K562 (cell line): ENCODE data around the gene HOXB13.

ENCODE experiments used
- ARHGAP35 ChIP-seq: fragments of 450-650 bp; IDR thresholded peaks from 2 replicates; pipeline ENCODE4 v1.6.1; 2018; ENCODE audit not compliant: partially characterized antibody
- ELF4 ChIP-seq: fragments of 450-650 bp; formaldehyde crosslinking; IDR thresholded peaks from 2 replicates; pipeline ENCODE4 v1.4.0; 2022; ENCODE audit warnings: missing genetic modification characterization
- GATAD2B ChIP-seq: fragments of 450-650 bp; IDR thresholded peaks from 2 replicates; pipeline ENCODE4 v1.6.1; 2017; ENCODE audit warnings: mild to moderate bottlenecking, borderline replicate concordance
- L3MBTL2 ChIP-seq: fragments of 450-650 bp; IDR thresholded peaks from 2 replicates; pipeline ENCODE4 v1.6.1; 2016; ENCODE audit warnings: mild to moderate bottlenecking, moderate library complexity
- MBD2 ChIP-seq: sonication (generic); IDR thresholded peaks from 2 replicates; pipeline ENCODE4 v1.6.1; 2016; ENCODE audit warnings: low read depth, borderline replicate concordance
- MTA1 ChIP-seq: fragments of 450-650 bp; IDR thresholded peaks from 2 replicates; pipeline ENCODE4 v1.6.1; 2017; ENCODE audit warnings: borderline replicate concordance
- MYC ChIP-seq, 2 experiments: fragments of 250-450 bp in 1 of 2; sonication (Bioruptor Pico) in 1 of 2; IDR thresholded peaks; 2 replicates each; pipeline versions ENCODE4 v1.5.1 to v1.6.1; 2012 to 2021; ENCODE audit warnings: low read depth in 2 of 2, borderline replicate concordance in 1 of 2, improper control_type of control experiment in 1 of 2, low read length in 1 of 2, mild to moderate bottlenecking in 1 of 2, moderate library complexity in 1 of 2
- NFYB ChIP-seq: IDR thresholded peaks from 2 replicates; pipeline ENCODE4 v1.6.1; 2011; ENCODE audit warnings: mild to moderate bottlenecking, moderate library complexity; ENCODE audit not compliant: insufficient read length; ENCODE audit errors: extremely low read depth
- PHF8 ChIP-seq: fragments of 200-600 bp; sonication (generic); IDR thresholded peaks from 2 replicates; pipeline ENCODE4 v1.6.1; 2012; ENCODE audit warnings: mixed run types, mild to moderate bottlenecking, inconsistent platforms, low read length, moderate library complexity, borderline replicate concordance
- YY1 ChIP-seq, 3 experiments: IDR thresholded peaks; 2 replicates each; pipeline ENCODE4 v1.6.1; 2011; ENCODE audit warnings: low read length in 2 of 3, mild to moderate bottlenecking in 2 of 3, moderate library complexity in 2 of 3, borderline replicate concordance in 1 of 3, control low read depth in 1 of 3, low read depth in 1 of 3; ENCODE audit not compliant: insufficient read depth in 3 of 3, insufficient replicate concordance in 2 of 3, control insufficient read depth in 1 of 3, insufficient read length in 1 of 3; ENCODE audit errors: extremely low read depth in 1 of 3
- ZNF584 ChIP-seq: fragments of 200-800 bp; sonication (Bioruptor generic); IDR thresholded peaks from 2 replicates; pipeline ENCODE4 v1.6.1; 2016; ENCODE audit warnings: low read depth, mild to moderate bottlenecking, missing genetic modification characterization, missing compliant biosample characterization
- ZNF609 ChIP-seq: sonication (generic); formaldehyde crosslinking; IDR thresholded peaks from 2 replicates; pipeline ENCODE4 v1.8.1; 2023; ENCODE audit warnings: missing genetic modification reagents, mild to moderate bottlenecking, borderline replicate concordance
- TF ChIP-seq, protein P1 (sequence below), 2 experiments: fragments of 200-800 bp in 1 of 2; sonication (Bioruptor generic) in 1 of 2; sonication (generic) in 1 of 2; formaldehyde crosslinking in 1 of 2; IDR thresholded peaks in 1 of 2; conservative IDR thresholded peaks in 1 of 2; 2 replicates each; pipeline versions ENCODE4 v1.5.0 to v1.6.1; 2016 to 2020; ENCODE audit warnings: missing compliant biosample characterization in 1 of 2, missing genetic modification characterization in 1 of 2, missing genetic modification reagents in 1 of 2
- TF ChIP-seq, protein P2 (sequence below), 3 experiments: IDR thresholded peaks in 2 of 3; conservative IDR thresholded peaks in 1 of 3; 2 replicates each; pipeline ENCODE4 v1.5.1; 2011 to 2012; ENCODE audit warnings: low read length in 3 of 3, mild to moderate bottlenecking in 3 of 3, control low read depth in 2 of 3, improper control_type of control experiment in 1 of 3, inconsistent platforms in 1 of 3, low read depth in 1 of 3, mixed read lengths in 1 of 3, moderate library complexity in 1 of 3; ENCODE audit not compliant: insufficient read depth in 2 of 3

- TF ChIP-seq, protein P1, sequence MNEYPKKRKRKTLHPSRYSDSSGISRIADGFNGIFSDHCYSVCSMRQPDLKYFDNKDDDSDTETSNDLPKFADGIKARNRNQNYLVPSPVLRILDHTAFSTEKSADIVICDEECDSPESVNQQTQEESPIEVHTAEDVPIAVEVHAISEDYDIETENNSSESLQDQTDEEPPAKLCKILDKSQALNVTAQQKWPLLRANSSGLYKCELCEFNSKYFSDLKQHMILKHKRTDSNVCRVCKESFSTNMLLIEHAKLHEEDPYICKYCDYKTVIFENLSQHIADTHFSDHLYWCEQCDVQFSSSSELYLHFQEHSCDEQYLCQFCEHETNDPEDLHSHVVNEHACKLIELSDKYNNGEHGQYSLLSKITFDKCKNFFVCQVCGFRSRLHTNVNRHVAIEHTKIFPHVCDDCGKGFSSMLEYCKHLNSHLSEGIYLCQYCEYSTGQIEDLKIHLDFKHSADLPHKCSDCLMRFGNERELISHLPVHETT (CRISPR knock-in tag; conservative IDR thresholded peaks at IDR 0.05 in 1 of 2, IDR thresholded peaks at IDR 0.05 in 1 of 2), result no peak
- TF ChIP-seq, protein P2, sequence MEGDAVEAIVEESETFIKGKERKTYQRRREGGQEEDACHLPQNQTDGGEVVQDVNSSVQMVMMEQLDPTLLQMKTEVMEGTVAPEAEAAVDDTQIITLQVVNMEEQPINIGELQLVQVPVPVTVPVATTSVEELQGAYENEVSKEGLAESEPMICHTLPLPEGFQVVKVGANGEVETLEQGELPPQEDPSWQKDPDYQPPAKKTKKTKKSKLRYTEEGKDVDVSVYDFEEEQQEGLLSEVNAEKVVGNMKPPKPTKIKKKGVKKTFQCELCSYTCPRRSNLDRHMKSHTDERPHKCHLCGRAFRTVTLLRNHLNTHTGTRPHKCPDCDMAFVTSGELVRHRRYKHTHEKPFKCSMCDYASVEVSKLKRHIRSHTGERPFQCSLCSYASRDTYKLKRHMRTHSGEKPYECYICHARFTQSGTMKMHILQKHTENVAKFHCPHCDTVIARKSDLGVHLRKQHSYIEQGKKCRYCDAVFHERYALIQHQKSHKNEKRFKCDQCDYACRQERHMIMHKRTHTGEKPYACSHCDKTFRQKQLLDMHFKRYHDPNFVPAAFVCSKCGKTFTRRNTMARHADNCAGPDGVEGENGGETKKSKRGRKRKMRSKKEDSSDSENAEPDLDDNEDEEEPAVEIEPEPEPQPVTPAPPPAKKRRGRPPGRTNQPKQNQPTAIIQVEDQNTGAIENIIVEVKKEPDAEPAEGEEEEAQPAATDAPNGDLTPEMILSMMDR (IDR thresholded peaks at IDR 0.05 in 2 of 3, conservative IDR thresholded peaks at IDR 0.05 in 1 of 3; ENCODE audit: insufficient read depth in 2 of 3, low read depth in 1 of 3, low read length in 3 of 3), result no peak
- TF ChIP-seq YY1 (IDR thresholded peaks at IDR 0.05; ENCODE audit: borderline replicate concordance in 1 of 3, control insufficient read depth in 1 of 3, extremely low read depth in 1 of 3, insufficient read depth in 3 of 3, insufficient read length in 1 of 3, insufficient replicate concordance in 2 of 3, low read depth in 1 of 3, low read length in 2 of 3) (no peak), ARHGAP35 (no peak), MTA1 (no peak), ELF4 (no peak), ZNF584 (no peak), PHF8 (no peak), ZNF609 (CRISPR knock-in tag) (no peak), MBD2 (no peak), NFYB (no peak), L3MBTL2 (no peak), GATAD2B (no peak), MYC (IDR thresholded peaks at IDR 0.05; ENCODE audit: low read depth, low read length) (no peak), MYC (CRISPR knock-in tag; IDR thresholded peaks at IDR 0.05; ENCODE audit: borderline replicate concordance, low read depth) (no peak)
These were observed 955 bp downstream of the HOXB13 start for GRCh38 chr17:48727415-48728175.
